Osteocyte (in vitro differentiated cells): ENCODE results near the gene OTOS. TPM values are rescaled to one million over a fixed set of nuclear protein-coding genes. Genes with fewer than 3 reads are reported as not detected.

ENCODE experiments used
- DNase-seq: peaks from one replicate; pipeline ENCODE4 v3.0.0; 2021; ENCODE audit warnings: mixed read lengths; ENCODE audit not compliant: unreplicated experiment; ENCODE audit errors: extremely low spot score
- H3K27ac Mint-ChIP-seq: one replicate; pipeline ENCODE4 v1.8.0; 2021; ENCODE audit warnings: mild to moderate bottlenecking, mixed read lengths; ENCODE audit not compliant: unreplicated experiment
- H3K27me3 Mint-ChIP-seq: one replicate; pipeline ENCODE4 v1.8.0; 2021; ENCODE audit warnings: mixed read lengths; ENCODE audit not compliant: unreplicated experiment
- H3K36me3 Mint-ChIP-seq: one replicate; pipeline ENCODE4 v1.8.0; 2021; ENCODE audit warnings: mixed read lengths; ENCODE audit not compliant: unreplicated experiment
- H3K4me1 Mint-ChIP-seq: one replicate; pipeline ENCODE4 v1.8.0; 2021; ENCODE audit warnings: mixed read lengths; ENCODE audit not compliant: unreplicated experiment
- H3K4me3 Mint-ChIP-seq: one replicate; pipeline ENCODE4 v1.8.0; 2021; ENCODE audit warnings: mild to moderate bottlenecking, moderate library complexity, mixed read lengths; ENCODE audit not compliant: unreplicated experiment
- H3K9me3 Mint-ChIP-seq: one replicate; pipeline ENCODE4 v1.8.0; 2021; ENCODE audit warnings: mixed read lengths; ENCODE audit not compliant: unreplicated experiment
- CTCF ChIP-seq: fragments of 200-600 bp; sonication (generic); IDR thresholded peaks from 2 replicates; pipeline ENCODE4 v1.5.0; 2021; ENCODE audit warnings: antibody characterized with exemption, mild to moderate bottlenecking, moderate library complexity
- long read RNA-seq: library from polyadenylated mRNA; unstranded; transcript quantifications from one replicate; pipeline ENCODE4 v2.0.0, GENCODE V29; 2021
- total RNA-seq: library from RNA; stranded (reverse); gene quantifications from 2 replicates; pipeline ENCODE4 v1.2.1, GENCODE V29; 2021

The OTOS gene
- total RNA-seq = not detected in 2 replicates
- long read RNA-seq = 0 reads

- no peak within 1 kb of the TSS for H3K27ac Mint-ChIP-seq
- H3K4me3 Mint-ChIP-seq = no peak within 1 kb of the TSS
- no peak for DNase-seq
Measured at GRCh38 chr2:240140511-240140910, at the start of gene OTOS. Gene OTOS (minus strand): TSS chr2:240140658. CDS start chr2:240140326, 332 bp downstream.

GRCh38 chr2:240189686-240190085, 49.2 kb upstream of the OTOS start:
- Mint-ChIP-seq H3K27me3 (peaks cover 45% of the 10 kb centered on the region), H3K4me3 (no peak overlapping the region), H3K36me3 (no peaks in the 10 kb centered on the region), H3K27ac (no peak overlapping the region), H3K4me1 (no peaks in the 10 kb centered on the region), H3K9me3 (peaks cover 12% of the 10 kb centered on the region)
- DNase-seq = no peak
- no peak for TF ChIP-seq CTCF

More at GRCh38 chr2:240140511-240140910, at the start of gene OTOS:
- no peaks in the 10 kb centered on the region for H3K36me3 Mint-ChIP-seq
- TF ChIP-seq CTCF = no peak
- H3K4me1 Mint-ChIP-seq = peaks cover 8% of the 10 kb centered on the region
- no peaks in the 10 kb centered on the region for H3K9me3 Mint-ChIP-seq
- peaks cover 24% of the 10 kb centered on the region for H3K27me3 Mint-ChIP-seq

GRCh38 chr2:240187989-240188590, 47.6 kb upstream of the OTOS start:
- Mint-ChIP-seq H3K36me3 (no peaks in the 10 kb centered on the region), H3K4me3 (no peak overlapping the region), H3K27me3 (peaks cover 37% of the 10 kb centered on the region), H3K9me3 (peaks cover 12% of the 10 kb centered on the region), H3K4me1 (no peaks in the 10 kb centered on the region), H3K27ac (no peak overlapping the region)
- no peak for DNase-seq
- no peak for TF ChIP-seq CTCF

GRCh38 chr2:240186191-240186725, 45.8 kb upstream of the OTOS start:
- peaks cover 40% of the 10 kb centered on the region for H3K27me3 Mint-ChIP-seq
- H3K9me3 Mint-ChIP-seq = peaks cover 12% of the 10 kb centered on the region
- DNase-seq = no peak
- no peaks in the 10 kb centered on the region for H3K36me3 Mint-ChIP-seq
- no peak overlapping the region for H3K4me3 Mint-ChIP-seq
- no peaks in the 10 kb centered on the region for H3K4me1 Mint-ChIP-seq
- no peak overlapping the region for H3K27ac Mint-ChIP-seq
- no peak for TF ChIP-seq CTCF

GRCh38 chr2:240184656-240185055, 44.2 kb upstream of the OTOS start:
- Mint-ChIP-seq H3K27me3 (peaks cover 47% of the 10 kb centered on the region), H3K36me3 (no peaks in the 10 kb centered on the region), H3K9me3 (peaks cover 12% of the 10 kb centered on the region), H3K4me3 (no peak overlapping the region), H3K27ac (no peak overlapping the region), H3K4me1 (no peaks in the 10 kb centered on the region)
- no peak for DNase-seq
- TF ChIP-seq CTCF = no peak
